A673 (cell line): ENCODE results near the gene TACC2.

Experiments used
- CTCF ChIP-seq: fragments of 300-800, 200-600 bp; sonication (generic); conservative IDR thresholded peaks from 2 replicates; pipeline ENCODE4 v1.5.1; 2017; ENCODE audit warnings: low read depth, mild to moderate bottlenecking, antibody characterized with exemption, low read length, moderate library complexity, mixed read lengths
- EZH2 ChIP-seq: fragments of 200-600 bp; sonication (generic); IDR thresholded peaks from 2 replicates; pipeline ENCODE4 v1.6.1; 2017; ENCODE audit warnings: borderline replicate concordance, low read depth, mild to moderate bottlenecking, mixed read lengths, antibody characterized with exemption, low read length; ENCODE audit not compliant: poor library complexity, severe bottlenecking

DNA sequence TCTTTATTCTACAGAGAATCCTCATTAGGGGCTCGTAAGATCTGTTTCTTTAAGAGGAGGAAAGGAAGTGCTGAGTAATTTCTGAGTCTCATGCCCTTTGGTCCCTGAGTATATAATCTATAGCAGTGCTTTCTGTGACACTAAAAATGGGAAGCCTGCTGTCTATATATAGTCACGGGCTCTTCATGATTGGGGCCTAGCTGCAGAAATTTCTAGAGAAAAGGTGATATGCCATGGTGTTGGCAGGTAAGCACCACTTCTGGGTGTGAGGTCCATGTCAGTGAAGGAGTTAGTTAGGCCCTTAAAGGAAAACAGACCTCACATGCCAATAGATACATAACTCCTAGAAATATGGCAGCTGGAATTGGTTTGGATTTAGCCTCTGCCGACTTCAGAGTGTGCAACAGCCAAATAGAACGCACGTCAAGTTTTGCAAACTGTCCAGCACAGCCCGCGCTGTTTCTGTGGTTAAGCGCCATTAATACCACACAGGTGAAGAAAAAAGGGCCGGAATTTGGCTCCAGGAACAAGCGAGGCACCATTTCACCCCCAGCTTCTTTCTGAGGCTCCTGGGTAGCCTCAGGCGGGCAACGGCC is 123.2 kb downstream of the TACC2 start:
- TF ChIP-seq EZH2 (no peak), CTCF (no peak)
